AG10803 (cell line): ENCODE data around the gene C8A.

Experiments
- DNase-seq: peaks from one replicate; pipeline ENCODE4 v3.0.0; 2010; ENCODE audit warnings: low read depth
- H3K4me3 ChIP-seq: 2 replicates; pipeline ENCODE4 v1.5.1; 2011; ENCODE audit warnings: mild to moderate bottlenecking, low read length, control low read depth
- CTCF ChIP-seq: conservative IDR thresholded peaks from 2 replicates; pipeline ENCODE4 v1.5.1; 2011; ENCODE audit warnings: mild to moderate bottlenecking, low read length, control low read depth, inconsistent platforms

C8A gene

GRCh38 chr1:56827711-56828110, 26.9 kb upstream of the C8A start:
- TF ChIP-seq CTCF = no peak
- DNase-seq = no peak
- no peak overlapping the region for H3K4me3 ChIP-seq

- no peak for DNase-seq
- no peak for TF ChIP-seq CTCF
Observed at GRCh38 chr1:56830052-56830451, 24.5 kb upstream of the C8A start.

DNA sequence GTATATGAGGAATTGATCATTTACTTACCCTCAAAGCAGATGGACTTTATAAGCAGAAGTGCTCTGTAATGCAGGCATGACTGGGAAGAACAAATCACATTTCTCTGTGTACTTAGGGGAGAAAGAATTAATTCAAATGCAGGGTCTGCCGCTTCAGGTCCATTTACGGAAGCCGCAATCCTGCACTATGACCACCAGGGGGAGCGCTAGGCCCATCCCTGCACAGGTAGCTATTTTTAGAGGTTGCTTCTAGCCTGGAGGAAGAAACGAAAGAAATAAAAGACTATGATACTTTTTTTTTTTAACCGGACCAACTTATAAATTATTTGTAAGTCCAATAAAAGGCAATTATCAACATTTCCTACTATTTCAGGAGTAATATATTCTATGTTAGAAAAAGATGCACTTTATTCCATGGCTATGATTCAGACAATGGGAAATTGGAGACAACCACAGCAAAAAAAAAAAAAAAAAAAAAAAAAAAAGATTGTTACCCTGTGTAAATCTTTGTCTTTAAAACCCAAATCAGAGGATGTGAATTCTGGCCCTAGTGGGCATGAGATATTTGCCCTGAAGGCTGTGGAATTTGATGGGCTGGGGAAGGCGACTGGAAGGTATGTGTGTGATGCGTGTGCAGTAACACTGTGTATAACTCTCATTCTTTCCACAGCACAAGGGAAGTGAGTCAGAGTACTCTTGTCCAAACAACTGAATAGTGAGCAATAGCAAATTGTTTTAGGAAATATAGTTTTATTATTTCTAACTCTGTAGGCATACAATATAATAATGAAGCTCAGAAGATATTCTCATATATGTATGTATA, 22.5 kb upstream of the C8A start:
- peak; percentile 98 for TF ChIP-seq CTCF
- no peak overlapping the region for H3K4me3 ChIP-seq
- DNase-seq = peak; percentile 97

More at GRCh38 chr1:56830052-56830451, 24.5 kb upstream of the C8A start:
- no peak overlapping the region for H3K4me3 ChIP-seq

DNA sequence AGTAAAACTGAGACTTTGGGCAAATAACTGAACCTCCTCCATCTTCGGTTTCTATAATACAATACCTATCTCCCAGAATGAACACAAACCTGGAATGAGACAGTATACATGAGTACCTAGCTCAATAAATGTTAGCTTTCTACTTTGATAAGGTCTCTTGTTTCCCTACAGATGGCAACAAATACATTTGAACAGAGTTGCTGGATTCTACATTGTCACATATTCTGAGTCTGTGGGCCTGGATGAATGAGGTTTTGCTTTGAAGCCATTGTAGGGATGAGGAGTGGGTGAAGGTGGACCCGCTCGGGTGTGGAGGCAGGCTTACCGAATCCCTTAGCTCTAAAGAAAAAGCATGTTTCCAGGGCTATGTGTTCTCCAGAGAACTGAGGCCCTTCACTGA, 21.5 kb upstream of the C8A start:
- no peak overlapping the region for H3K4me3 ChIP-seq
- DNase-seq = no peak
- TF ChIP-seq CTCF = no peak; the same call in 1 of the 2 replicates

DNA sequence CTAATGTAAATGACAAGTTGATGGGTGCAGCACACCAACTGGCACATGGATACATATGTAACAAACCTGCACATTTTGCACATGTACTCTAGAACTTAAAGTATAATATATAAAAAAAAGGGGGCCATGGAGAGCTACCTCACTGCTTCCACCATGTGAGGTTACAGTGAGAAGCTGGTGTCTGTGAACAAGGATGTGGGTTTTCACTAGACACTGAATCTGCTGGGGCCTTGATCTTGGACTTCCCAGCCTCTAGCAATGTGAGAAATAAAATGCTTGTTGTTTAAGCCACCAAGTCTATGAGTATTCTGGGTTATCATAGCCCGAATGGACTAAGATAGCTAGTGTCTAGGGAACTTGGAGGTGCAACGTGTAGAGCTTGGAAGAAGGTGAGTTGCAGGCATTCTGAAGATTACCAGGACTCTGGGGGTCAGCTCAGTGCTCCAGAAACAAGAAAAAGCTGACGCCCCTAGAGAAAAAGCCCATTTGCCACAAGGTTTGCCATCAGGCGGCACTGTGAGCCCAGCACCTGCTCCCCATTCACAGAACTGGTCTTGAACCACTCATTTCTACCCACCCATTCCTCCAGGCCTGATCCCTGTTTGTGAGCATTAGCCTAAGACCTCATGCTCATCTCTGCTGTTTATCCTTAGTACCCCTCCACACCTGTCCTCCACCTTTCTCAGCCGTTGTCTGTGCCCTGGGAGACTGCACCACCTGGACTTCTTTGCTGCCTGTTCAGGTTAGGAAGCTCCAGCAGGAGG, 20.3 kb upstream of the C8A start:
- no peak for DNase-seq
- TF ChIP-seq CTCF = no peak
- H3K4me3 ChIP-seq = no peak overlapping the region

- DNase-seq = no peak
- no peak overlapping the region for H3K4me3 ChIP-seq
- TF ChIP-seq CTCF = no peak
Observed at GRCh38 chr1:56835657-56836056, 18.9 kb upstream of the C8A start.

GRCh38 chr1:56836359-56836758, 18.2 kb upstream of the C8A start:
- H3K4me3 ChIP-seq = no peak overlapping the region
- DNase-seq = no peak
- no peak for TF ChIP-seq CTCF
